Breast epithelium (tissue), 4 donors: ENCODE results near the gene HBS1L. TPM values are rescaled to one million over a fixed set of nuclear protein-coding genes. Genes with fewer than 3 reads are reported as not detected.

Source experiments
- DNase-seq, 2 donors: peaks; one replicate each; pipeline ENCODE4 v3.0.0-alpha.2; 2019; ENCODE audit warnings: low spot score in 2 of 2
- H3K27ac ChIP-seq, 2 donors: fragments of 200-600 bp; sonication (generic) in 1 of 2; one replicate each; pipeline ENCODE4 v1.5.1; 2016 to 2019; ENCODE audit warnings: mild to moderate bottlenecking in 1 of 2
- H3K27me3 ChIP-seq, 2 donors: fragments of 200-600 bp; sonication (generic) in 1 of 2; one replicate each; pipeline versions ENCODE4 v1.5.1 to v1.6.0; 2017 to 2019; ENCODE audit warnings: control low read depth in 1 of 2, mild to moderate bottlenecking in 1 of 2
- H3K36me3 ChIP-seq: fragments of 200-600 bp; one replicate; pipeline ENCODE4 v1.5.1; 2019
- H3K4me1 ChIP-seq, 2 donors: fragments of 200-600 bp; sonication (generic); one replicate each; pipeline ENCODE4 v1.5.1; 2016 to 2019; ENCODE audit warnings: control low read depth in 1 of 2
- H3K4me3 ChIP-seq, 3 donors: fragments of 200-600 bp; sonication (generic); 1 replicate in 2 of 3; 2 replicates in 1 of 3; pipeline ENCODE4 v1.5.1; 2016 to 2019; ENCODE audit warnings: mild to moderate bottlenecking in 3 of 3, moderate library complexity in 2 of 3
- H3K9me3 ChIP-seq, 2 donors: fragments of 200-600 bp; sonication (generic) in 1 of 2; one replicate each; pipeline ENCODE4 v1.5.1; 2016 to 2019; ENCODE audit warnings: control low read depth in 1 of 2
- POLR2A ChIP-seq: fragments of 450-650 bp; IDR thresholded peaks from one replicate; pipeline ENCODE4 v1.6.1; 2016; ENCODE audit warnings: antibody characterized with exemption, mild to moderate bottlenecking, moderate library complexity
- POLR2AphosphoS5 ChIP-seq, 3 donors: sonication (generic); formaldehyde crosslinking; IDR thresholded peaks; one replicate each; pipeline ENCODE4 v1.6.1; 2017; ENCODE audit warnings: antibody characterized with exemption in 3 of 3
- intact Hi-C: fragments of 100-400 bp; cut with DNase I; formaldehyde crosslinking; loops from one replicate; pipeline ENCODE4 v1.15.1; 2023; ENCODE audit warnings: low total_unique reads
- total RNA-seq, 3 donors: library from RNA; depleted of rRNA; stranded (reverse); fragments of >200 nt; gene quantifications; one replicate each; pipeline ENCODE4 v1.1.0, GENCODE V29; 2016
- TF ChIP-seq, protein P1 (sequence below), 3 donors: fragments of 450-650 bp; IDR thresholded peaks; one replicate each; pipeline ENCODE4 v1.5.1; 2016 to 2017; ENCODE audit warnings: antibody characterized with exemption in 3 of 3, mild to moderate bottlenecking in 3 of 3, moderate library complexity in 3 of 3

The HBS1L gene
- total RNA-seq: 10 to 100 TPM; 42.0 to 55.5 (median 52.0) TPM

DNA sequence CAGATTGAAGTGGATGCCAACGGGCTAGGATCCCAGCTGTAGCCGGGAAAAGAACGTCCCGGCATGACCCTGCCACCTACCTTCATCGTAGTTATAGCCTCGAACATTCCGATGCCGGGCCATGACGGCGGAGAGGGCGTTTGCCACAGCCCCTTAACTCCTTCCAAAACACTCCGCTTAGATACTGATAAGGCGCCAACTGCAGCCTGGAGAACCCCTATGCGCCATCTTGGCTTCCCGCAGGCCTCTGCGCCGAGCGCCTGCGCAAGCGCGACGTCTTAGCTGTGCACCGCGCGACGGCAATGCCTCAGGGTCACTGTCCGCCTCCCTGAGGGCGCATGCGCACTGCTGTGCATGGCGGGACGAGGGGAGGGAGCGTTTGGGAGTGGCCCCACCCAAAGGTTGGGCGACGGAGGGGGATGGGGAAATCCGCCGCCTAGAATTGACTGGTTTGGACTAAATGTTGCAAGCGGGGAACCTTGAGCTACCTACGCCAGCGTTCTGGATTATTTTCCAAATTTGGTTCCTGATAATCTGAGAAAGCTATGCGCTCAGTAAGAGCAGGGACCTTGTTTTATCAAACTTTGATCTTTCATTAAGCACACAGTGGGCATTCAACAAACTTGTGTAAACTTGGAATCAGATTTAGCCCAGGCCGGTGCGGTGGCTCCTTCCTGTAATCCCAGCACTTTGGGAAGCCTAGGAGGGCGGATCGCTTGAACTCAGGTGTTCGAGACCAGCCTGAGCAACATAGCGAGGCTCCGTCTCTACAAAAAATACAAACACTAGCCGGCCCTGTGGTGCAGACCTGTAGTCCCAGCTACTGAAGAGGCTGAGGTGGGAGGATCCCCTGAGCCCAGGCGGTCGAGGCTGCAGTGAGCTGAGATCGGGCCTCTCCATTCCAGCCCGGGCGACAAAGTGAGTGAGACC lies at the start of gene HBS1L:
Gene HBS1L (minus strand): TSS at position 254 of the 930 bp plus-strand sequence. CDS start 131 bp downstream, at position 123.
- peak within 1 kb of the TSS; percentile 88 to 92 for H3K27ac ChIP-seq
- intact Hi-C loops: no loop called here

DNA sequence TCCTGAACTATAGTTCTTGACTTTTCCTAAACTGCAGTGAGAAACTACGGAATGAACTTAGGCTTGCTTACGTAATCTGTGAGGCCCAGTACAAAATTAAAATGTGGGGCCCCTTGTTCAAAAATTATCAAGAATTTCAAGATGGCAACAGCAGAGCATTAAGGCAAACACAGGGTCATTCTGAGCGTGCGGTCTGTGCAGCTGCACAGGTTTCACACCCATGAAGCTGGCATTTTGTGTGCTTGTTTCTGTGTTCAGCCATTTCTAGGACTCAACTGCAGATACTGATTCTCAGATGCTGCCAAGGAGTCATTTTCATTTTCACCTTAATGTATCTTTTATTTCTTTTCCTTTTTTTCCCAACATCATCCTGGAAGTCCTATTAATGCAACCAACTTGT lies 49.6 kb upstream of the HBS1L start:
- no peak for DNase-seq
- Histone ChIP-seq H3K27ac (no peak overlapping the region), H3K4me3 (no peak overlapping the region), H3K9me3 (no peaks in the 10 kb centered on the region), H3K4me1 (no peaks in the 10 kb centered on the region), H3K27me3 (no peaks in the 10 kb centered on the region), H3K36me3 (no peaks in the 10 kb centered on the region)
- TF ChIP-seq POLR2A (no peak), POLR2AphosphoS5 (IDR thresholded peaks at IDR 0.05) (no peak)
- TF ChIP-seq, protein P1, sequence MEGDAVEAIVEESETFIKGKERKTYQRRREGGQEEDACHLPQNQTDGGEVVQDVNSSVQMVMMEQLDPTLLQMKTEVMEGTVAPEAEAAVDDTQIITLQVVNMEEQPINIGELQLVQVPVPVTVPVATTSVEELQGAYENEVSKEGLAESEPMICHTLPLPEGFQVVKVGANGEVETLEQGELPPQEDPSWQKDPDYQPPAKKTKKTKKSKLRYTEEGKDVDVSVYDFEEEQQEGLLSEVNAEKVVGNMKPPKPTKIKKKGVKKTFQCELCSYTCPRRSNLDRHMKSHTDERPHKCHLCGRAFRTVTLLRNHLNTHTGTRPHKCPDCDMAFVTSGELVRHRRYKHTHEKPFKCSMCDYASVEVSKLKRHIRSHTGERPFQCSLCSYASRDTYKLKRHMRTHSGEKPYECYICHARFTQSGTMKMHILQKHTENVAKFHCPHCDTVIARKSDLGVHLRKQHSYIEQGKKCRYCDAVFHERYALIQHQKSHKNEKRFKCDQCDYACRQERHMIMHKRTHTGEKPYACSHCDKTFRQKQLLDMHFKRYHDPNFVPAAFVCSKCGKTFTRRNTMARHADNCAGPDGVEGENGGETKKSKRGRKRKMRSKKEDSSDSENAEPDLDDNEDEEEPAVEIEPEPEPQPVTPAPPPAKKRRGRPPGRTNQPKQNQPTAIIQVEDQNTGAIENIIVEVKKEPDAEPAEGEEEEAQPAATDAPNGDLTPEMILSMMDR (IDR thresholded peaks at IDR 0.05): no peak
- intact Hi-C loops: no loop called here

More for the DNA sequence above, at the start of gene HBS1L:
- Histone ChIP-seq H3K36me3 (no peaks in the 10 kb centered on the region), H3K4me1 (peaks cover 0 to 4% of the 10 kb centered on the region in 2 donors), H3K4me3 (peak within 1 kb of the TSS; percentile 67 to 82 (median 69)), H3K9me3 (no peaks in the 10 kb centered on the region), H3K27me3 (no peaks in the 10 kb centered on the region)
- DNase-seq: peak; percentile 95 to 96
- peak; percentile 87 to 97 (median 89) for TF ChIP-seq POLR2AphosphoS5 (IDR thresholded peaks at IDR 0.05)
- TF ChIP-seq, protein P1 (IDR thresholded peaks at IDR 0.05): no peak
- peak; percentile 91 for TF ChIP-seq POLR2A

DNA sequence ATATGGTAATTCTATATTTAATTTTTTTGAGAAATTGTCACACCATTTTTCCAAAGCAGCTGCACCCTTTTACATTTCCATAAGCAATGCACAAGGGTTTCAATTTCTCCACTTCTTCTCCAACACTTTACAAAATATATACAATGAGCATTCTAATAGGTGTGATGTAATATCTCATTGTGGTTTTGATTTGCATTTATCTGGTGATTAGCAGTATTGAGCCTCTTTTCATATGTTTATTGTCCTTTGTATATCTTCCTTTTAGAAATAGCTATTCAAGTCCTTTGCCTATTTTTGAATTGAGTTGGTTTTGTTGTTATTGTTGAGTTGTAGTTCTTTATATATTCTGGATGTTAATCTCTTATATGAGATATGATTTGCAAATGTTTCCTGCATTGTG lies 47.6 kb upstream of the HBS1L start:
- intact Hi-C loops: no loop called here
- Histone ChIP-seq H3K36me3 (no peaks in the 10 kb centered on the region), H3K4me3 (no peak overlapping the region), H3K4me1 (no peaks in the 10 kb centered on the region), H3K27ac (no peak overlapping the region), H3K27me3 (no peaks in the 10 kb centered on the region), H3K9me3 (no peaks in the 10 kb centered on the region)
- DNase-seq: no peak
- TF ChIP-seq, protein P1 (IDR thresholded peaks at IDR 0.05): no peak
- TF ChIP-seq POLR2A (no peak), POLR2AphosphoS5 (IDR thresholded peaks at IDR 0.05) (no peak)

DNA sequence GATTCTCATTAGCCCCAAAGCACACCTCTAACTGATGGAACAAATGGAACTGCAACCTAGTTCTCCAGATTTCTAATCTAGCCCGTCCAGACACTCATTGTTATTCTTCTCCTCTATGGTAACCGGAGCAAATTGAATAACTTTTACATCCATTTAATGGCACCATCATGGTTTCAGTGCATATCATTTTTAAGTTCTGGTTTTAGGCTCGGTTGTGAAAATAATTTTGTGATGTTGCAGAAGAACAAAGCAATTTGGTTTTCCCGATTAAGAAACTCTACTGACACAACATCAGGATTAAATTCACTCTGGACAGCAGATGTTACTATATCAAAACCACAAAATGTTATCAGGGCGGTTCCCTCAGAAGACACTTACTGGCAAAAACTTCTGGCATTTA lies 42.5 kb upstream of the HBS1L start:
- intact Hi-C loops: no loop called here
- H3K4me1 ChIP-seq: no peaks in the 10 kb centered on the region
- no peak for DNase-seq
- H3K36me3 ChIP-seq: no peaks in the 10 kb centered on the region
- H3K9me3 ChIP-seq: no peaks in the 10 kb centered on the region
- H3K4me3 ChIP-seq: no peak overlapping the region
- TF ChIP-seq POLR2AphosphoS5 (IDR thresholded peaks at IDR 0.05) (no peak), POLR2A (no peak)
- TF ChIP-seq, protein P1 (IDR thresholded peaks at IDR 0.05): no peak
- H3K27ac ChIP-seq: no peak overlapping the region
- no peaks in the 10 kb centered on the region for H3K27me3 ChIP-seq
